ENCODE data around the gene TNFRSF12A. TPM values are rescaled to one million over a fixed set of nuclear protein-coding genes. Genes with fewer than 3 reads are reported as not detected.

Gene TNFRSF12A, protein sequence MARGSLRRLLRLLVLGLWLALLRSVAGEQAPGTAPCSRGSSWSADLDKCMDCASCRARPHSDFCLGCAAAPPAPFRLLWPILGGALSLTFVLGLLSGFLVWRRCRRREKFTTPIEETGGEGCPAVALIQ
- total RNA-seq (2021): 147 and 148 TPM in 2 replicates
- long read RNA-seq, transcript TNFRSF12A-201 (4 exons, 1,033 nt): major isoform, 223 of 241 reads
- long read RNA-seq, transcript TNFRSF12A-202 (3 exons, 881 nt): minor isoform, 9 of 241 reads
- long read RNA-seq, transcript TNFRSF12A-203 (3 exons, 1,678 nt): minor isoform, 5 of 241 reads
- long read RNA-seq, partial matches to known transcripts: 1 of 241 reads
- long read RNA-seq, other reads (novel, unspliced or antisense): 3 of 241 reads

GRCh38 chr16:3020247-3020603 lies at the start of gene TNFRSF12A:
Gene TNFRSF12A, plus strand, starts transcription at chr16:3020368. Its CDS starts 30 bp downstream, at chr16:3020398.
- TF ChIP-seq CTCF (conservative IDR thresholded peaks at IDR 0.05): 0 out of 3 replicates have a peak, but pooled peaks have one; percentile 11
- H3K4me2 ChIP-seq (ENCODE audit: insufficient read depth, insufficient read length, low read length): peak within 1 kb of the TSS; percentile 51
- peaks cover 34 to 64% of the 10 kb centered on the region in 2 experiments for H3K4me1 Mint-ChIP-seq

More at GRCh38 chr16:3020247-3020603, at the start of gene TNFRSF12A:
- H4K8ac ChIP-seq (replicated peaks; ENCODE audit: insufficient read length, low read depth, low read length): no peak within 1 kb of the TSS
- no peak within 1 kb of the TSS for H2BK20ac ChIP-seq (ENCODE audit: low read depth, low read length, poor library complexity, severe bottlenecking)
- Mint-ChIP-seq H3K27ac (peak within 1 kb of the TSS; percentile 98 to 100 (median 99)), H3K36me3 (ENCODE audit: insufficient read depth in 1 of 3, low read depth in 3 of 3) (peaks cover 17 to 37% (median 25%) of the 10 kb centered on the region in 3 experiments), H3K4me3 (peak within 1 kb of the TSS; percentile 93 to 96), H3K27me3 (ENCODE audit: low read depth) (peaks cover 7% of the 10 kb centered on the region; the same call in 1 of the 2 replicates), H3K9me3 (no peaks in the 10 kb centered on the region; a peak in 2 of 5 replicates)
- H2AFZ ChIP-seq (ENCODE audit: low read length): no peak within 1 kb of the TSS
- H3K23me2 ChIP-seq (ENCODE audit: insufficient read length, low read depth, low read length, poor library complexity, severe bottlenecking): peaks cover 33% of the 10 kb centered on the region
- H3K4ac ChIP-seq (ENCODE audit: low read depth, low read length): no peak within 1 kb of the TSS; the same call in 1 of the 2 replicates
- DNase-seq: peak; percentile 83
- H4K91ac ChIP-seq (ENCODE audit: insufficient read length, low read depth, low read length): no peak within 1 kb of the TSS
- H2BK15ac ChIP-seq (ENCODE audit: low read depth, low read length): no peak within 1 kb of the TSS
- no peak within 1 kb of the TSS for H2BK5ac ChIP-seq (ENCODE audit: insufficient read length, low read length)
- H3K9ac ChIP-seq (ENCODE audit: extremely low read depth, insufficient read length, low read length): peak within 1 kb of the TSS; percentile 76
- H4K20me1 ChIP-seq (ENCODE audit: control insufficient read depth, insufficient read depth, insufficient read length): no peaks in the 10 kb centered on the region
- peak within 1 kb of the TSS; percentile 64 for H3K27ac ChIP-seq (ENCODE audit: insufficient read length, low read depth, low read length)
- H3K14ac ChIP-seq (ENCODE audit: insufficient read depth, low read length): peak within 1 kb of the TSS; percentile 87
- H3K56ac ChIP-seq (ENCODE audit: insufficient read length, low read depth, low read length): no peak within 1 kb of the TSS
- H2BK12ac ChIP-seq (ENCODE audit: insufficient read length, low read depth, low read length): no peak within 1 kb of the TSS
- peaks cover 2% of the 10 kb centered on the region; the same call in 1 of the 2 replicates for H3K4me1 ChIP-seq (ENCODE audit: insufficient read depth, low read length)
- H3K79me2 ChIP-seq (ENCODE audit: insufficient read depth, low read length): peaks cover 9% of the 10 kb centered on the region; the same call in 1 of the 2 replicates
- no peaks in the 10 kb centered on the region for H3K79me1 ChIP-seq (ENCODE audit: insufficient read depth, low read depth, low read length, poor library complexity, severe bottlenecking)
- no peak within 1 kb of the TSS for H3K23ac ChIP-seq (ENCODE audit: insufficient read length, low read depth, low read length)
- H3K27me3 ChIP-seq (ENCODE audit: insufficient read depth, low read length): no peaks in the 10 kb centered on the region
- H3K9me3 ChIP-seq (ENCODE audit: control insufficient read depth, low read depth, low read length): no peaks in the 10 kb centered on the region
- H3T11ph ChIP-seq (ENCODE audit: low read length): no peak within 1 kb of the TSS
- no peak within 1 kb of the TSS for H4K5ac ChIP-seq (ENCODE audit: insufficient read length, low read depth, low read length)
- H2AK5ac ChIP-seq (ENCODE audit: insufficient read length, low read length): no peak within 1 kb of the TSS
- peak within 1 kb of the TSS; percentile 89 for H3K18ac ChIP-seq (ENCODE audit: insufficient read length, low read depth, low read length)
- H2BK120ac ChIP-seq (ENCODE audit: low read depth, low read length, poor library complexity, severe bottlenecking): no peak within 1 kb of the TSS
- no CpG with 5 or more reads among the region's 49 CpGs for WGBS (ENCODE audit: extremely low coverage, insufficient read length, low lambda C conversion rate)

Measured in H9 (cell line).